ENCODE measurements around the gene COL11A2. TPM values are rescaled to one million over a fixed set of nuclear protein-coding genes. Genes with fewer than 3 reads are reported as not detected.

The COL11A2 gene
- total RNA-seq, 1 donor from 2014 or later = under 0.01 TPM

GRCh38 chr6:33172688-33173534, 19.4 kb downstream of the COL11A2 start:
- DNase-seq (ENCODE audit: low read depth in 2 of 2) = peak in 1 of 2 donors; percentile 28

- no peak for DNase-seq (ENCODE audit: low read depth in 2 of 2)
Observed at GRCh38 chr6:33171880-33172687, 20.2 kb downstream of the COL11A2 start.

- DNase-seq (ENCODE audit: low read depth in 2 of 2) = no peak
Observed at GRCh38 chr6:33171016-33171879, 21.0 kb downstream of the COL11A2 start.

GRCh38 chr6:33170176-33171015, 21.9 kb downstream of the COL11A2 start:
- no peak for DNase-seq (ENCODE audit: low read depth in 2 of 2)

GRCh38 chr6:33169291-33170175, 22.7 kb downstream of the COL11A2 start:
- no peak for DNase-seq (ENCODE audit: low read depth in 2 of 2)

- DNase-seq (ENCODE audit: low read depth in 2 of 2) = no peak
Observed at GRCh38 chr6:33168639-33169038, 23.6 kb downstream of the COL11A2 start.

GRCh38 chr6:33168284-33168601, 24.0 kb downstream of the COL11A2 start:
- DNase-seq (ENCODE audit: low read depth in 2 of 2) = no peak

- DNase-seq (ENCODE audit: low read depth in 2 of 2) = no peak
Observed at GRCh38 chr6:33167374-33168283, 24.6 kb downstream of the COL11A2 start.

- DNase-seq (ENCODE audit: low read depth in 2 of 2) = no peak
Observed at GRCh38 chr6:33166811-33167210, 25.5 kb downstream of the COL11A2 start.

- no peak for DNase-seq (ENCODE audit: low read depth in 2 of 2)
Observed at GRCh38 chr6:33166363-33166762, 25.9 kb downstream of the COL11A2 start.

- DNase-seq (ENCODE audit: low read depth in 2 of 2) = no peak
Observed at GRCh38 chr6:33165581-33166258, 26.5 kb downstream of the COL11A2 start.

GRCh38 chr6:33164665-33165373, 27.4 kb downstream of the COL11A2 start:
- no peak for DNase-seq (ENCODE audit: low read depth in 2 of 2)

GRCh38 chr6:33164176-33164575, 28.1 kb downstream of the COL11A2 start:
- no peak for DNase-seq (ENCODE audit: low read depth in 2 of 2)

- DNase-seq (ENCODE audit: low read depth in 2 of 2) = no peak
Observed at GRCh38 chr6:33163540-33163939, 28.7 kb downstream of the COL11A2 start.

- DNase-seq (ENCODE audit: low read depth in 2 of 2) = peak; percentile 6 to 56
Observed at GRCh38 chr6:33161354-33162331, 30.6 kb downstream of the COL11A2 start.

- no peak for DNase-seq (ENCODE audit: low read depth in 2 of 2)
Observed at GRCh38 chr6:33160728-33161344, 31.4 kb downstream of the COL11A2 start.
